Bronchus fibroblast of lung (primary cell): ENCODE data around the gene UNC5CL. TPM values are rescaled to one million over a fixed set of nuclear protein-coding genes. Genes with fewer than 3 reads are reported as not detected.

ENCODE experiments used
- total RNA-seq: library from RNA; depleted of rRNA; stranded (reverse); fragments of >200 nt; gene quantifications from 2 replicates; pipeline ENCODE4 v1.2.3, GENCODE V29; 2015

UNC5CL gene
- under 0.01 and 0.15 TPM in 2 replicates for total RNA-seq

GRCh38 chr6:41039060-41039998 lies at the start of gene UNC5CL:
TSS of gene UNC5CL (minus strand) at chr6:41039221. CDS start at chr6:41035074, 4,147 bp downstream.

GRCh38 chr6:41072836-41073202 lies 33.8 kb upstream of the UNC5CL start, which contains the start of gene NFYA:
TSS of gene NFYA (plus strand) at chr6:41072974. CDS start at chr6:41079090, 6,116 bp downstream.

GRCh38 chr6:41071923-41072835 lies 33.2 kb upstream of the UNC5CL start, which contains the start of gene OARD1:
TSS of gene OARD1 (minus strand) at chr6:41072356. CDS start at chr6:41071634, 722 bp downstream.

GRCh38 chr6:41053041-41053440 lies 14.0 kb upstream of the UNC5CL start, which contains the start of gene APOBEC2:
TSS of gene APOBEC2 (plus strand) at chr6:41053202. CDS start at chr6:41053348, 146 bp downstream.

GRCh38 chr6:41042226-41043055 lies 3.4 kb upstream of the UNC5CL start, which contains the start of gene TSPO2:
TSS of gene TSPO2 (plus strand) at chr6:41042467. CDS start at chr6:41042986, 519 bp downstream.

Other genes with a start within 250 kb of the UNC5CL start
- not detected in 2 replicates for gene TSPO2, start 3.2 kb upstream of the UNC5CL start, total RNA-seq
- not detected in 2 replicates for gene APOBEC2, start 14.0 kb upstream of the UNC5CL start, total RNA-seq
- 8.8 and 15.0 TPM in 2 replicates for gene OARD1, start 33.1 kb upstream of the UNC5CL start, total RNA-seq
- 12.6 and 16.1 TPM in 2 replicates for gene NFYA, start 33.8 kb upstream of the UNC5CL start, total RNA-seq
- gene TREML1, start 115.1 kb upstream of the UNC5CL start, total RNA-seq, result not detected in 2 replicates
- not detected in 2 replicates for gene TREM2, start 123.9 kb upstream of the UNC5CL start, total RNA-seq
- not detected in 2 replicates for gene TREML2, start 161.9 kb upstream of the UNC5CL start, total RNA-seq
- gene TREML4, start 189.1 kb upstream of the UNC5CL start, total RNA-seq, result not detected in 2 replicates
- gene TREM1, start 247.5 kb upstream of the UNC5CL start, total RNA-seq, result 0.15 TPM in 1 of 2 replicates, not detected in the other